ENCODE results near the gene ACVR2B. TPM values are rescaled to one million over a fixed set of nuclear protein-coding genes. Genes with fewer than 3 reads are reported as not detected.

The ACVR2B gene
- polyA plus RNA-seq, 4 donors = 13.2 to 21.3 (median 16.0) TPM

GRCh38 chr3:38457111-38458003, 3.7 kb downstream of the ACVR2B start:
- DNase-seq (ENCODE audit: low read depth in 4 of 4, low spot score in 2 of 4) = no peak

DNA sequence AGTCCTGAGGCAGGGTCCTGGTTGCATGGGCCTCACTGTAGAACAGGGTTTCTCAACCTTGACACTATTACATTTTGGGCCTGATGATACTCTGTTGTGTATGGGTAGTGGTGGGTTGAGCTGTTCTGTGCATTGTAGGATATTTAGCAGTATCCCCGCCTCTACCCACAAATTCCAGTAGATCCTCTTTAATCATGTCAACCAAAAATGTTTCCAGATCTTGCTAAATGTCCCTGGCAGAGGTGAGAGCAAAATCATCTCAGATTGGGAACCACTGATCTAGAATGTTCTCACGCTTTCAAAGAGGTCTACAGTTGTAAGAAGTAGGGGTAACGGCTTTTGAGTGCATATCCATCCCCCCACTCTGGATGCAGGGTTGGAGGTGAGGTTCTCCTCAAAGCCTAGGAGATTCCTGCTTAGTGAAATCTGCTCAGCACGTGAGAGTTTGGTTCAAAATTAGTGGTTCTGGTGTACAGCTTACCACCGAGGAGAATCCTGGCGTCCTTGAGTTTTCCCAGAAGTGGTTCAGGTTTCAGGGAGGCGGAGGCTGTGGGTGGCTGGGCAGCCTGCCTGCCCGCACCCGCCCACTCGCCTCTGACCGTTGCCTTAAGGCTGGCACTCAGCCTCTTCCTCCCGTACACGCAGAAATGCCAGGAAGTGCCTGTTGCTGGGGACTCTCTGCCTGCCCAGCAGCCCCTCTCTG, 5.3 kb downstream of the ACVR2B start:
- no peak for DNase-seq (ENCODE audit: low read depth in 4 of 4, low spot score in 2 of 4)

- DNase-seq (ENCODE audit: low read depth in 4 of 4, low spot score in 2 of 4) = no peak
These were observed 5.9 kb downstream of the ACVR2B start for GRCh38 chr3:38459499-38460048.

DNA sequence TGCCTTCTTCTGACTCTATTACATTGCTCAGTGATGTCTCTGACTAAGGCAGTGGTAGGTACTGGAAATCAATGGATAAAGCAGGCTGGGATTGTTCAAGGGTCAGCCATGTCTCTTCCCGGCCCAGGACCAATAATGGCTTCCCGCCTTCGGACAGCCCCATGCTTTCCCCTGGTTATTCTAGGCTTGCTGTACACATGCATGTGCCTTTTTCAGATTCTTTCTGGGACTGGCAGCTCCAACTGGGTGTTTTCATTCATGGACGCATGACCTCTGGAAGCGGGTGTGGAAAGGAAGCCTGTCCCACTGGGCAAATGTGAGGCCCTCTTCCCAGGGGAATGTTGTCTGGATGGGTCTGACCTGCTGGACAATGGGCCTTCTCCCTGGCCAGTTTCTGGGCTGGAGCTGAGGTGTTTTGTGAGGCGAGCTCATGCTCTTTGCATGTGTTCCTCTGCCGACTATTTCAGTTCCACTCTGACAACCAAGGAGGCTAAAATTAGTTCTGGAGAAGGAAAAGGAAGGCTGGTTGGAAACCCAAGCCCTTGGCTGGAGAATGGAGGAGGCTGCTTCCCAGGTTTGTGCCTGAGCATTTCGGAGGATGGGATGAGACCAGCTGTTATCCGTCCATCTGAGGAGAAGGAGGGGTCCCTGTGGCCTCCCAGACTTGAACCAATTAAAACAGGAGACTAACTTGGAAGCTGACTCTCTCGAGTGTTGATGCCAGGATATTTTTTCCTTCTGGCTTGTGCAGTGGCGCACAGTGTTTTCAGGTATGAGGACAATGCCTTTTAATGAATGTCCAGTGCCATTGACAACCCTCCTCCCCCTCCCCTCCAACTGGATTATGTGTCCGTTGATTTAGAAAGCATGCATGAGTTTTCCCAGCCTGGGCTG, 6.9 kb downstream of the ACVR2B start:
- no peak for DNase-seq (ENCODE audit: low read depth in 4 of 4, low spot score in 2 of 4)

DNA sequence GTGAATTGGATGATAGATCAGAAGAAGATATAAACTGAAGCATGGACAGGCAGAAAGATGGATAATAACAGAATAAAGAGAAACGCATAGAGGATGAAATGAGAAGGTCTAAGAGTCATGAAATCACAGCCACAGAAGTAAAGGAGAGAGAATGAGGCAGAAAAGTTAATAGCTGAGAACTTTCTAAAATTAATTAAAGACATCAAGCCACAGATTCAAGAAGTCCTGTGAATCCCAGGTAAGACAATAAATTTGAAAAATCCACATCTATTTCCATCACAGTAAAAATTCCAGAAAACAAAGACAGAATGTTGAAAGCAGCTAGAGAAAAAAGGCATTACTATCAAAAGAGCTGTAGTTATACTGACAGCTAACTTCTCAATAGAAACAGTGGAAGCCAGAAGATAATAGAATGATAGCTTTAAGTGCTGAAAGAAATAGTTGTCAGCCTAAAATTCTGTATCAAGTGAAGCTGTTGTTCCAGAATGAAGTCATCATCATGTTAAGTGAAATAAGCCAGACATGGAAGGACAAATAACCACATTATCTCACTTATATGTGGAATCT, 12.0 kb downstream of the ACVR2B start:
- DNase-seq (ENCODE audit: low read depth in 4 of 4, low spot score in 2 of 4) = no peak

DNA sequence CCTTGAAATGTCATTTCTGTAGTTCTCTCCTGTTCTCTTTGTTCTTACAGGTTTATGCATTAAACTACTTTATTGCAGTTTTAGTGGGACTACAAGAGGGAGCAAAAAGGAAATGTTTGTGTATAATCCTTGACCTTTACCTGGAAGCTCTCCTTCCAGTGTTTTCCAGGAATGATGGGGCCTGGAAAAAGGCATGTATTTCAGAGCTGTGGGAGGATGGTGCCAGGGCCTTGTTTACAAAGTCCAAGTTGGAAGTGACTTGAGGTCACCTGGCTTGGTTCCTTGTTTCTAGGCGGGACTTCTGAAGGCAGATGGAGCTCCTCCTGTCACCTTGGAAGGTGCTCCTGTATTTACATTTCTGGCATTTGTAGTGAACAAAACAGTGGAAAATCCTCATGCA, 15.1 kb downstream of the ACVR2B start:
- no peak for DNase-seq (ENCODE audit: low read depth in 4 of 4, low spot score in 2 of 4)

DNA sequence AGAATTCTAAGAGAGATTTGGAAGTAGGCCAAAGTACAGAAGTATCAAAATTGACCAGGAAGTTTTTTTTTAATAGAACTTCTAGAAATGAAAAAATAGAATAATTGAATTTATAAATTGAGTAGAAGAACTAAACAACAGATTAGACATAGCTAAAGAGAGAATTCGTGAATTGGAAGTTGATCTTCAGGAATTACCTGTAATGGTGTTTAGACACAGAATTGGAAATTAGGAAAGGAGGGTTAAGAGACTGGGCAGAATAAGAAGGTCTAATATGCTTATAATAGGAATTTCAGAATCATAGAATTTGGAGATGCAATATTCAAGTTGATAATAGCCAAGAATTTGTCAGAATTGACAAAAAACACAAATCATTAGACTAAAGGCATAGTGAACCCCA, 16.2 kb downstream of the ACVR2B start:
- DNase-seq (ENCODE audit: low read depth in 4 of 4, low spot score in 2 of 4) = no peak

- no peak for DNase-seq (ENCODE audit: low read depth in 4 of 4, low spot score in 2 of 4)
These were observed 17.7 kb downstream of the ACVR2B start for GRCh38 chr3:38471260-38471857.

GRCh38 chr3:38472342-38472741, 18.7 kb downstream of the ACVR2B start:
- DNase-seq (ENCODE audit: low read depth in 4 of 4, low spot score in 2 of 4) = no peak

DNA sequence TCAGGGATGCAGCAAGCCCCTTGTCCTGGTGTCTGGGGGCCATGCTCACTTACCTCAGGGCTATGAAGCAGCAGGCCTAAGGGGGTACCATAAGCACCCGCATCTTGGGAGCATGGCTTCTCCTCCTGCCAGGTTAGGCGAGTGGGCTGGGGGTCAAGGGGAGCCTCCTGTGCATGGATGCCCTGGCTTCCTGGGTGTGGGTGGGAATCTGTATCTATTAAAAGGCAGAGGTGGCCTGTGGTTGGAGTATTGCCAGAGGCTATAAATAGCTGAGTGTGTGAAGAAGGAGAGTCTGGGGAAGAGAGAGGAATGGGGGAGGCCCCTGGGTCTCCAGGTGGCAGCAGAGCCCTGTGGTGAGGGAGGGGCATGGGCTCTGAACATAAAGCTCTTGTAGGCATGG, 19.5 kb downstream of the ACVR2B start:
- no peak for DNase-seq (ENCODE audit: low read depth in 4 of 4, low spot score in 2 of 4)

DNA sequence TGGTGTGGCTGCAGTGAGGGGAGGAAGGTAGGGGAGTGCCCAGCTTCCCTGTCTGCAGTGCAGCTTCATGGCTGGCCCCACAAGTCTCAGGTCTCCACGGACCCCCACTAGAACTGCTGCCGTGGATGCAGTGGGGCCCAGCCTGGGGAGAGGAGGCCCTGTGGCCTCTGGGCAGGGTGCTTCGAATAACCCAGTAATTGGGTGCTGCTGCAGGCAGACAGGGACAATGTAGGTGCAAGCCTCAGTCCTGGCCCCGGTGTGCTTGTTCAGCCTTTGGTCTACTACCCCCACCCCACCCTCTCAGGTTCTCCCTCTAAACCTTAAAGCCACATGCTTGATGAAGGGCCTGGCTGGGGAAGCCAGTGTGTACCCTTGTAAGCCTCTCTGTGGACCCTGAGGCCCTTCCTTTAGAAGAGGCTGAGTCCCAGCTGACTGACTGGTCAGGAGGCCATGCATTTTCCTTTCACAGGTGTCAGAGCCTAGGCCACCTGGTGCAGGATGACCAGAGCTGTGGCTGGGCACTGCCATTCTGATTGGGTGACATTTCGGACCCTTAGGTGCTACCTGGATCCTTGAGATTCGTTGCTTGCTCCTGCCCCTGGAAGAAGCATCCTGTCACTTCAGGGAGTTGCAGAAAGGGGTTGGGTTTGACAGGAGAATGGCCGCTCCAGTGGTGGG, 21.4 kb downstream of the ACVR2B start:
- DNase-seq (ENCODE audit: low read depth in 4 of 4, low spot score in 2 of 4) = no peak

GRCh38 chr3:38475716-38476115, 22.0 kb downstream of the ACVR2B start:
- DNase-seq (ENCODE audit: low read depth in 4 of 4, low spot score in 2 of 4) = no peak

DNA sequence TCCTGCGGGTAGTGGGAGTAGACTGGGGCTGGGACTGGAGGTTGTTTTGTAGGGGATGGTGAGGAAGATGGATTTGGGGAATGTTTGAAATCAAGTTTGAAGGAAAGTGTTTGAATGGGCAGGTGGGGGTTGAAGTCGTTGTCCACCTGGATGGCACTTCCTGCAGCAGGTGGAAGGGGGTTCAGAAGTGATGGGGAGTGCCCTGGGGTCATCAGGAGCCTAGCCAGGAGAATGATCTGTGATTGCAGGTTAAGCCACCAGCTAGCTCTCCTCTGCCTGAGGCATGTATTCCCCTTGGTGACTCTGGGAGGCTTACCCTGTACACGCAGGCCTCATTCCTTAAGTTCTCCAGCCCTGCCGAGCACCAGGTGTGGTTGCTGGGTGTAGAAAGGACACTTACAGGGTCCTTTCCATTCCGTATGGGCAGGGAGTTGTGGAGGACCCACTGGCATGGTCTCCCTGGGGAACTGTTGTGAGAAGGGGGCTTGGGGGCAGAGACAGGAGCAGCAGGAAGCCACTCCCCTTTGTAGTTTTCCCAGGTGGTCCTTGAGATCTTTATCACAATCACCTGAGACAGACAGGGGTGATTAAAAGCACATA, 22.6 kb downstream of the ACVR2B start:
- DNase-seq (ENCODE audit: low read depth in 4 of 4, low spot score in 2 of 4) = no peak

DNA sequence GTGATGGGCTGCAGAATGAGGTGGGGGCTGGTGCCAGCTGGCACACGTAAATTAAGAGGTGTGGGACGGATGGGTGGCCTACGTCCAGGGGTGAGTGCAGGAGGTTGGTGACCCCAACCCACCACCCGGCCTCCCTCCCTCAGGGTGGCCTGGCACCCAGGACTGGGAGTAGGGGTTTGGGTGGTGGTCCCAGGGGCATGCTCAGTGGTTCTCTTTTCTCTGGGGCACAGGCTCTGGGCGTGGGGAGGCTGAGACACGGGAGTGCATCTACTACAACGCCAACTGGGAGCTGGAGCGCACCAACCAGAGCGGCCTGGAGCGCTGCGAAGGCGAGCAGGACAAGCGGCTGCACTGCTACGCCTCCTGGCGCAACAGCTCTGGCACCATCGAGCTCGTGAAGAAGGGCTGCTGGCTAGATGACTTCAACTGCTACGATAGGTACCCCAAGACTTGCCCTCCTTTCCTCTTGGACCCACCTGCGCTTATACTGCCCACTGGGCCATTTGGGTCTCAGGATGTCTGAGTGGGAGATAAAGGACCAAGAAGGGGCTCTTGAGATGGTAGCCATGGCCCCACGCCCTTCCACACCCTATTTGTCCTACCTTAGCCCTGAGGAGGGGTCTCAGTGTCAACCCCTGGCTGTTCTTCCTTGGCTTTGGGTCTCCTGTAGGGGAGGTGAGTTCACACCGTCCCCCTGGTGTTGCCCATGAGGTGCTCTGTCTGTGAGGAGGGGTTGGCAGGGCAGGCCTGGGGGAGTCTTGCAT, 23.5 kb downstream of the ACVR2B start:
- no peak for DNase-seq (ENCODE audit: low read depth in 4 of 4, low spot score in 2 of 4)

DNA sequence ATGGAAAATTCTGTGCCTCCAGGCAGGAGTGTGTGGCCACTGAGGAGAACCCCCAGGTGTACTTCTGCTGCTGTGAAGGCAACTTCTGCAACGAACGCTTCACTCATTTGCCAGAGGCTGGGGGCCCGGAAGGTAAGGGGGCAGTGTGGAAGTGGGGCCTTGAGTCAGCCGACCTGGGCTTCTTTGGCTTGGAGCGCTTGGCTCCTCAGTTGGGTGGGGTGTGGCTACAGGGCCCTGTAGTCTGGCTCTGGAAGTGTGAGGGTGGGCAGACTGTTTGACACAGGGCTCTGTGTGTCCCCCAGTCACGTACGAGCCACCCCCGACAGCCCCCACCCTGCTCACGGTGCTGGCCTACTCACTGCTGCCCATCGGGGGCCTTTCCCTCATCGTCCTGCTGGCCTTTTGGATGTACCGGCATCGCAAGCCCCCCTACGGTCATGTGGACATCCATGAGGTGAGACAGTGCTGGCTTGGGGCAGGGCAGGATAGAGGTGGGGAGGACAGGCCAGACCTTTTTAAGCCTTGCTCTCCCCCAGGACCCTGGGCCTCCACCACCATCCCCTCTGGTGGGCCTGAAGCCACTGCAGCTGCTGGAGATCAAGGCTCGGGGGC, 24.3 kb downstream of the ACVR2B start:
- no peak for DNase-seq (ENCODE audit: low read depth in 4 of 4, low spot score in 2 of 4)

GRCh38 chr3:38478901-38479300, 25.2 kb downstream of the ACVR2B start:
- no peak for DNase-seq (ENCODE audit: low read depth in 4 of 4, low spot score in 2 of 4)

DNA sequence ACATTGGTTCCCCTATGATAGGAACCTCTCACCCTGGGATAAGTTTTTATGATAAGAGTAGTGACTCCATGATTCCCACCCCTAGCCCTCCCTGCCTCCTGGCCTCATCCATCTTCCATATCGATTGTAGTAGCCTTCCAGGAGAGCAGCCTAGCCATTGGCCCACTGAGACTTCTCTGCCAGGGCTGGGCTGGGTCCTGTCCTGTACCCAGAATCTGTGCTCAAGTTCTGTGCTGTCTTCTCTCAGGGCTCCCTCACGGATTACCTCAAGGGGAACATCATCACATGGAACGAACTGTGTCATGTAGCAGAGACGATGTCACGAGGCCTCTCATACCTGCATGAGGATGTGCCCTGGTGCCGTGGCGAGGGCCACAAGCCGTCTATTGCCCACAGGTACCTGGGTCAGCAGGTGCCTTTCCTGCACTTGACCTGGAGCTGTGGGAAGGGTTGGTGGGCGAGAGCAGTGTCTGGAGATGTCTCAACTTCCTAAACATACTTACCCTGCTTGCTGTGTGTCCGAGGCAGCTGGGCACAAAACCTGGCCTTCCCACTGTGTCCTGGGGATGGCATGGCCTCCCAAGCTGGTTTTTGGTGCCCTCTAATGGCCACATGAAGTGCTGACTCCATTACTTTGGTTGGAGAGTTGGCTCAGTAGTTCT, 25.9 kb downstream of the ACVR2B start:
- peak in 2 of 4 donors; percentile 23 to 47 for DNase-seq (ENCODE audit: low read depth in 4 of 4, low spot score in 2 of 4)

Measured in left renal cortex interstitium (tissue), 4 donors.